Mesothelial cell of epicardium (in vitro differentiated cells): Measurements from ENCODE around the gene DAZAP2. TPM values are rescaled to one million over a fixed set of nuclear protein-coding genes. Genes with fewer than 3 reads are reported as not detected.
"Not testable (repeated sequence)": the region's sequence is repeated elsewhere in the genome, so short reads cannot be mapped to it uniquely, and the experiment has no call there.

Experiments used
- DNase-seq, 2 experiments: peaks; one replicate each; pipeline ENCODE4 v3.0.0; 2021; ENCODE audit warnings: low spot score in 2 of 2; ENCODE audit not compliant: unreplicated experiment in 2 of 2
- H3K27ac Mint-ChIP-seq: 2 replicates; pipeline ENCODE4 v1.8.0; 2021; ENCODE audit warnings: mixed read lengths
- H3K27me3 Mint-ChIP-seq: 2 replicates; pipeline ENCODE4 v1.8.0; 2021; ENCODE audit warnings: low read depth, mixed read lengths
- H3K36me3 Mint-ChIP-seq: 2 replicates; pipeline ENCODE4 v1.8.0; 2021; ENCODE audit warnings: mixed read lengths
- H3K4me1 Mint-ChIP-seq: 2 replicates; pipeline ENCODE4 v1.8.0; 2021; ENCODE audit warnings: mixed read lengths
- H3K4me3 Mint-ChIP-seq: 2 replicates; pipeline ENCODE4 v1.8.0; 2021; ENCODE audit warnings: mild to moderate bottlenecking, moderate library complexity, mixed read lengths
- H3K9me3 Mint-ChIP-seq: 2 replicates; pipeline ENCODE4 v1.8.0; 2021; ENCODE audit warnings: mixed read lengths
- CTCF ChIP-seq: fragments of 200-600 bp; sonication (generic); IDR thresholded peaks from one replicate; pipeline ENCODE4 v1.5.0; 2021; ENCODE audit warnings: antibody characterized with exemption; ENCODE audit not compliant: unreplicated experiment
- total RNA-seq: library from RNA; stranded (reverse); gene quantifications from 3 replicates; pipeline ENCODE4 v1.2.1, GENCODE V29; 2021

The DAZAP2 gene
- total RNA-seq, 1 donor from 2014 or later = 101 TPM

DNA sequence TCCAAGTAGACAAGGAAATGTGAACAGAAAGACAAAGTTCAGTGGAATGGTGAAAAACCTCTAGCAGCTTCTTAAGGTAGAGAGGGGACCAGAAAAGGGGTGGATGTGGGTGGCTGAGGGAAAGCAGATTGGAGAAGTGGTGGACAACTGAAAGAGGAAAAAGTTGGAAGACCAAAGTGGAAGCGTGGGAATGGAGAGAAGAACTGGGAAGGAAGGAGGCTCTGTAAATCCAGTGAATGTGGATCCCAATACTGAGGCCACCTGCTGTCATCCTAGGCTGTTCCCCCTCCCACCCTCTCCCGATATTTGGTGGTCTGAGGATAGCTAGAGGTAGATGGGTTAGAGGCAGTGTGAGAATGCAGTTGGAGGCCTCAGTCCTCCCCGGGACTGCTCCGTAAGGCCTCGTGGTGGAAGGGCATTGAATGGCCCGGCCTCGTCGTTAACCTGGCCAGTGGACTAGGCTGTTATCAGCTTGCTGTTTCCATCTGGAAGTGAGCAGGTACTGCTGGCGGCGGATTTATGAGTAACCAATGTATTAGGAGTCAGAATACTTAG is 19.9 kb upstream of the DAZAP2 start:
- Mint-ChIP-seq H3K4me1 (peaks cover 13% of the 10 kb centered on the region), H3K4me3 (peak overlapping the region; percentile 79), H3K27ac (peak overlapping the region; percentile 80), H3K27me3 (no peaks in the 10 kb centered on the region), H3K36me3 (no peaks in the 10 kb centered on the region), H3K9me3 (no peaks in the 10 kb centered on the region)
- DNase-seq = no peak
- TF ChIP-seq CTCF = no peak

GRCh38 chr12:51219322-51219721 is 19.3 kb upstream of the DAZAP2 start:
- Mint-ChIP-seq H3K9me3 (no peaks in the 10 kb centered on the region), H3K27ac (peak overlapping the region; percentile 63), H3K27me3 (no peaks in the 10 kb centered on the region), H3K36me3 (no peaks in the 10 kb centered on the region), H3K4me1 (peaks cover 13% of the 10 kb centered on the region), H3K4me3 (peak overlapping the region; percentile 79)
- no peak for TF ChIP-seq CTCF
- DNase-seq = no peak

GRCh38 chr12:51219857-51220256 is 18.8 kb upstream of the DAZAP2 start:
- DNase-seq, H3K27ac Mint-ChIP-seq, H3K4me3 Mint-ChIP-seq, H3K9me3 Mint-ChIP-seq, H3K27me3 Mint-ChIP-seq, H3K36me3 Mint-ChIP-seq: not testable (repeated sequence)
- H3K4me1 Mint-ChIP-seq = peaks cover 13% of the 10 kb centered on the region

GRCh38 chr12:51222461-51222860 is 16.2 kb upstream of the DAZAP2 start:
- no peaks in the 10 kb centered on the region for H3K27me3 Mint-ChIP-seq

GRCh38 chr12:51224625-51225024 is 14.0 kb upstream of the DAZAP2 start:
- Mint-ChIP-seq H3K4me3 (no peak overlapping the region), H3K9me3 (no peaks in the 10 kb centered on the region), H3K27me3 (no peaks in the 10 kb centered on the region), H3K4me1 (no peaks in the 10 kb centered on the region), H3K36me3 (peaks cover 2% of the 10 kb centered on the region), H3K27ac (no peak overlapping the region)
- no peak for DNase-seq
- TF ChIP-seq CTCF = no peak

More at GRCh38 chr12:51222461-51222860, 16.2 kb upstream of the DAZAP2 start:
- no peaks in the 10 kb centered on the region for H3K9me3 Mint-ChIP-seq
- peak overlapping the region; percentile 25 for H3K27ac Mint-ChIP-seq
- H3K36me3 Mint-ChIP-seq = peaks cover 2% of the 10 kb centered on the region
- peaks cover 13% of the 10 kb centered on the region for H3K4me1 Mint-ChIP-seq
- no peak overlapping the region for H3K4me3 Mint-ChIP-seq
- DNase-seq = no peak
- TF ChIP-seq CTCF = no peak

DNA sequence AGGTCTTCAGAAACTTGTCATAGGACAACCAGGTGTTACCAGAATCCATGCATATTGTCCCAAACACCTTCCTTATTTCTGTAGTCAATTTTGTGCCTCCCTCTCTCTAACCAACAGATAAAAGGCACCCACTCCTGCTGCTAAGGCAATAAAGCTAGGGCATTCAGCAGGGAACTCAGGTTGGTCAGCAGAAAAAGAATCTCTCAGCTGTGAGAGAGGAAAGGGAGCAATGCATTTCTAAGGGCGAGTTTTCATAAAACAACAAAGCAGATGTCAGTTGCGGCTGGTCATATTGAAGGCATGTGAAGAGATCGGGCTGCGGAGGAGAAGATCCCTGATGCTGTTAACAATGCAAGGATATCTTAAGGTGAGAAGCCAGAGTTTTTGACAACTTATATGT is 13.4 kb upstream of the DAZAP2 start:
- no peak for TF ChIP-seq CTCF
- Mint-ChIP-seq H3K4me3 (no peak overlapping the region), H3K9me3 (no peaks in the 10 kb centered on the region), H3K4me1 (no peaks in the 10 kb centered on the region), H3K27me3 (no peaks in the 10 kb centered on the region), H3K36me3 (peaks cover 2% of the 10 kb centered on the region), H3K27ac (no peak overlapping the region)
- DNase-seq = no peak
